Fibroblast of skin of abdomen (primary cell): ENCODE results near the gene ZNF618.

Experiments used
- DNase-seq: peaks from one replicate; pipeline ENCODE4 v3.0.0-alpha.2; 2013

The ZNF618 gene

GRCh38 chr9:114002271-114002985 lies 126.3 kb downstream of the ZNF618 start:
- DNase-seq: no peak

- no peak for DNase-seq
Observed at GRCh38 chr9:114002986-114003350, 126.9 kb downstream of the ZNF618 start.

- no peak for DNase-seq
Observed at GRCh38 chr9:114003351-114003750, 127.2 kb downstream of the ZNF618 start.

DNA sequence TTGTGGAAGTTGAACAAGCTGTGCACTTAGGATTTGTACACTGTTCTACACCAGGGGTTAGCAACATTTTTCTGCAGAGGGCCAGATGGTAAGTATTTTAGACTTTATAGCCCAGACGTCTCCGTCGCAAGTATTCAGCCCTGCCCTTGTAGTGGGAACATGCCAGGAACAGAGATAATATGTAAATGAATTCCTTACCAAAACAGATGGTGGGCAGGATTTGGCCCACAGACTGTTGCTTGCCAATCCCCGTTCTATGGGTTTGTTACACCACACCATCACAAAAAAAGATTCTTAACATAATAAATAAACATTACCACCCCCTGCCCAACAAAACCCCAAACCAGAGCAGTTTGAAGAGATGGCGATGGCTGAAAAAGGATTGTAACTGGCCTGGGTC lies 127.6 kb downstream of the ZNF618 start:
- DNase-seq: no peak

DNA sequence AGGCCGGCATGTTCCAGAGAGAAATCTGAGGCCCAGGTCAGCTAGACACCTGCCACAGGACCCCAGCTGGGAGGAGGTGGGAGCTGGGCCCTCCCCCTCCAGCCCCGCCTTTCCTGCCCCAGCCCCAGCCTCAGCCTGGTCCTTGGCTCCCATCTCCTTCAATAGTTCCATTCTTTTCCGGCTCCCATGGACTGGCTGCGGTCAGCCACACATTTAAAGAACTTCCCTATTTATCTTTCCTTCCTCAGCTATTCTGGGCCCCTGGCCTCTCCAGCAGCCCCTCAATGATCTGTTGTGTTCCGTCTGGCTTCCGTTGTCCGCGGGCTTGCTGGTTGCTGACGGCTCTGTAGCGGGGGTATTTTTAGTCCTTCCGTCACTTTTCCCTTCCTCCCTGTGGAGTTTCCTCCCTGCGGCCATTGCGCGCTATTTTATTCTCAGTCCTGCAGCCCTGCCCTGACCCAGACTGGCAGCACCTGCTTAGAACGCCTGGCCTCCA lies 128.2 kb downstream of the ZNF618 start:
- no peak for DNase-seq

DNA sequence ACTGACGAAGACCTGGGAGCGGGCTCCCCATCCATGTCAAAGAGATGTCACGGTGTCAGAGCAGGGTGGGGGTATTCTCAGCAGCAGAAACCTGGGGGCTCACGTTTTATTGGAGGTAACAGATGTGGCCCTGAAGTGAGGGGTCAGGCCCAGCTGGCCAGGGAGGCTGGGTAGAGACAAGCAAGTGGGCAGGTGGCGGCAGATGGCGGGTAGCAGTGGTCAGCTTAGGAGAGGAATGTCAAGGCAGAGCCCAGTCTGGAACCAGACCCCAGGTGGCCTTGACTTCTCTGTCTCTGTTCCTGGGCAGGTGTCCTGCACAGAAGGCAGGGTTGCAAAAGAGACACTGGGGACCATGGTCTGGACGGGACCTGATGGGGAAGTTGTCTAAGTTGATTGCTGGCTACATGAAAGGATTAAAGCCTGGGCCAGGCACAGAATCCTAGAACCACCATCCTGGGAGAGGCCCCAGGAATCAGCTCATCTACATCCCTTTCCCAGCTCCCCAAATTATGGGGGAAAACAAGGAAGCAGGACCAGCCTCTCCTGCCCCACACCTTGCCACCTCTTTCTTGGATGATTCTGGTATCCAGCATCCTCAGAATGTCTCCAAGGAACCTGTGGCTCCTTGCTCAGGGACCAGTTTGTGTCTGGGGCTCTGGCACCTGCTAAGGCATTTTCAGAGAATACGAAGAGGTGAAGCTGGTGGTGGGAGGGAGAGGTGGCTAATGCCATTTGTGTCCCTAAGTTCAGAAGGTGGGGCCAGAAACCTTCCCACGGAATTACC lies 129.5 kb downstream of the ZNF618 start:
- no peak for DNase-seq

DNA sequence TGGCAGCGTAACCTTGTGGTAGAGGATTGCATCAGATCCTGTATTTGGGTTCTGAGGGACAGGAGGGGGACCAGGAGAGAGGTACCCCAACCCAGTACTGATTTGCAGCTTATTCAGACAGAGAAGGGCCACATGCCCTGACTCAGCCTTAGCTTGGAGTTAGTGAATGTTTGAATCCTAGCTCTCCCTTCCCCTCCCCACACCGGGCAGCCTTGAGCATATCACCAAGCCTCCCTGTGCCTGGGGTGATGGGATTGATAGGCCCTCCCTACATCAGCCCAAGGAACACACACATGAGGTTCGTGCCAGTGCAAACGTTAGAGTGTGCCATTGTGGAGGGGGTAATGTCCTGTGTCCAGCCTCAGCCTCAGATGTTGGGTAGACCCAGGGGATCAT lies 130.0 kb downstream of the ZNF618 start:
- DNase-seq: no peak

GRCh38 chr9:114006931-114007691 lies 131.0 kb downstream of the ZNF618 start:
- DNase-seq: no peak

GRCh38 chr9:114007991-114008666 lies 132.0 kb downstream of the ZNF618 start:
- DNase-seq: no peak

- DNase-seq: no peak
Observed at GRCh38 chr9:114008667-114009410, 132.7 kb downstream of the ZNF618 start.

DNA sequence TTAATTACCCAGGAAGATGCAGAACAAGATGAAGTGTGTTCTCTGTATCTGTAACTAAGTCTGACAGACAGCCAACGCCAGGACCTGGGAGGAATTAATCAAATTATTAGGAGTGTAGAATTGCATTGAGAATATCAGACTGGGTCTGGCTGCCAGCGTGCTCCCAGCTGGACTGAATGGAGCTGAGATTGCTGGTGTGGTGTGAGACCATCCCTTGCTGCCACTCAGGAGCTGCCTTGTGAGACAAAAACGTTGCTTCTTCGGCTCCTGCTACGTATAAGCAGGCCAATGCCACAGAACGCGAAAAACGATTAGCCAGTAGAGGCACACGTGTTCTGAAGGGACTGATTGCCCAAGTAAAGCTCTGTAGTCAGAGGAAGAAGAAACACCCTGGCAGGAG lies 135.2 kb downstream of the ZNF618 start:
- no peak for DNase-seq

DNA sequence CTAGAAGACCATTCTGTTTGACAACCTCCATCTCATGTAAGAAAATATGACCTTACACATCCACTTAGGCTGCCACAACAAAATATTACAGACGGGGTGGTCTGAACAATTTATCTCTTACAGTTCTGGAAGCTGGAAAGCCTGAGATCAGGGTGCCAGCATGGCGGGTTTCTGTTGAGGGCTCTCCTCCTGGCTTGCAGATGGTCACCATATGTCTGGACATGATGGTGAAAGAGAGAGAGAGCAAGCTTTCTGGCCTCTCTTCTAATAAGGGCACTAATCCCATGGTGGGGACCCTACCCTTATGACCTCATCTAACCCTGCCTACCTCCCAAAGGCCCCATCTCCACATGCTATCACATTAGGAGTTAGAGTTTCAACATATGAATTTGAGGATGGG lies 136.0 kb downstream of the ZNF618 start:
- no peak for DNase-seq

DNA sequence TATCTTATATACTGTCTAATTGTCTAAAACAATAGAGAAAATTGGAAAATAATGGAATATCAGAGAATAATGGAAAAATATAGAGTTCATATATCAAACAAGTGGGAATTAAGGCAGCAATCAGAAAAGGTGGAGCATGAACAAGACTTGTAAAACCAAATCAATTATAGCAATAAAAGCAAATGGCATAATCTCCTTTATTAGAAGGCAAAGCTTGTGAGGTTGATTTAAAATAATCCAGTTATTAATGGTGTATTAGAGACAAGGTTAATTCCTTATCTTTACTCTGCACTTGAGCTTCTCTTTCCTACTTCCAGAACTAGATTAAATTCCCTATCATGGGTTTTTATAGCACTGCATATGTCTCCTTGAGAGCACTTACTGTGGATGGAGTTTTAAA lies 137.9 kb downstream of the ZNF618 start:
- no peak for DNase-seq

GRCh38 chr9:114015607-114016006 lies 139.5 kb downstream of the ZNF618 start:
- DNase-seq: no peak

- DNase-seq: no peak
Observed at GRCh38 chr9:114016101-114016500, 140.0 kb downstream of the ZNF618 start.

DNA sequence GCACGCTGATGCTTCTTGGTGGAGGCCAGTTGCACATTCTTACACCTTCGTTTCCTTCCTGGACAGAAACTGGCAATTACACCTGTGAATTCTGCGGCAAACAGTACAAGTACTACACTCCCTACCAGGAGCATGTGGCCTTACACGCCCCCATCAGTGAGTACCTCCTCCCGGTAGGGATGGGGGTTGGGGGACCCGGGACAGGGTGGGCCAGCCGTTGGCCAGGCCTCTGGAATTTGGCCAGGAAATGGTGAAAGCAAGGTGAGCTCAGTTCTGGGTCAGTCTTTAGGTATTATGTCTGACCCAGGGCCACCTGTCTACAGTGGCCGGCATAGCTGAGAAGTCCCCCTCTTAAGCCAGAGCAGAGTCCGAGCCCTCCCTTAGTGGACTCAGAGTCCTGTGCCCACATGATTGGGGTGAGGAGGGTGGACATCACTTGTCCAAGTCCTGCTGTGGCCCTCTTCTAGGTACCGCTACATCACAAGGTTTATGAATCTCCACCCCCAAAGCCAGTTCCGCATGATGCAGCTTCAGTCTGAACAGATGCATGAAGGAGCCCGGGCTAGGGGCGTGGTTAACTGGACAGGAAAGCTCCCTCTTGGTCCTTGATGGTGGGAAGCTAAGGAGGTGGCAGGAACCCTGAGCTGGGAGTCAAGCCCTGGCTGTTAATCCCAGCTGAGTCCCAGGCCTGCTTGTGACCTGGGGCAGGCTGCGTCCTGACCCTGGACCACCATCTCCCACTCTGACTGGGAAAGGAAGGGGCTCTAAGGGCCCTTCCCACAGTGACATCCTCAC lies 140.7 kb downstream of the ZNF618 start:
- no peak for DNase-seq

DNA sequence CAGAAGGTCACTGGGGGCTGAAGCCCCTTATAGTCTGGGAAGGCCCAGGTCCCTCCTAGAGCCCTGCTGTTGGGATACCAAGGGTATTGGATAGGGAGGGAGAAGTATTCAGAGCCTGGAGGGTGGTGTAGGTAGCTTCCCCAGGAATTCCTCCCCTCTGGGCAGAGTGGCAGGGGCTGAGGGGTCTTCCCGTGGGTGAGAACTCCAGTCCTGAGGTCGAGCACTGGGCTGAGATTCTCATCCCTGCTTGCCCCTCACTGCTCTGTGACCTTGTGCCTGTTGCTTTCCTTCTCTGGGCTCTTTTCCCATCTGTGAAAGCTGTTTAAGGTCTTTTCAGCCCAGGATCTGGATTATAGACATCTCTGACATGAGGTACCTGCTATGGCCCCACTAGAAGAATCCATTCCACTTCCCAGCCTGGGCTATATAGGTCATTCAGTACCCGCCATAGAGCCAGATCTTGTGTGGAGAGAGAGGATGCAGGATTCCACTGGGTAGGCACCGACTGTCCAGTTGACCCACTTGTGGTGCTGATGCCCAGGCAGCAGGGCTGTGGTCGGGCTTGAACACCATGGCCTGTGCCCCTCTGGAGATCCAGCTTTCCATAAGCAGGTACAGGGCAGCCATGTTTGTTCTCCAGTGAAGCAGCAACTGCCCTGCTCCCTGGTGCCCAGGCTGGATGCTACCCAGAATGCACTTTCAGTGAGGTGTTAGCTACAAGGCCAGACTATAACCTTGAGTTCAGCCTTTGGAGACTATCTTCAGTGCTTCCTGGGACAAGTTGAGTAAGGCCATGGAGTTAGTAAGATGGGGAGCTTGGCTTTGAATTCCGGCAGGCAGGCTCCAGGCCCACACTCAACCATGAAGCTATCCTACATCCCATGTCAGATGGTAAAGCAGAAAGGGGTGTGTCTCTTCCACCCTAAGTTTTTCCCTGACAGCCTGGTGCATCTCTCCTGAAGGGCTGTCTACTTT lies 141.9 kb downstream of the ZNF618 start:
- no peak for DNase-seq

DNA sequence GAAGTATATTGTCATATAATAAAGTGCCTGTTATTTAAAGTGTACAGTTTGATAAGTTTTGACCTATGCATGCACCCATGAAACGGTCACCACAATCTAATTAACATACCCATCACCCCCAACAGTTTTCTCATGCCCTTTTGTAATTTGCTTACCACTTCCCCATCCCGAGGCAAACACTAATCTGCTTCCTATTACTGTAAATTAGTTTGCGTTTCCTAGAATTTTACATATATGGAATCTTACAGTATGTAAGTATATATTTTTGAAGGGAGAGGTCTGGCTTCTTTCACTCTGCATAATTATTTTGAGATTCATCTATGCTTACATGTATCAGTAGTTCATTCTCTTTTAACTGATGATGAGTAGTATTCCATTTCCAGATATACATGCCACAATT lies 145.5 kb downstream of the ZNF618 start:
- no peak for DNase-seq

GRCh38 chr9:114023961-114024360 lies 147.9 kb downstream of the ZNF618 start:
- DNase-seq: no peak

DNA sequence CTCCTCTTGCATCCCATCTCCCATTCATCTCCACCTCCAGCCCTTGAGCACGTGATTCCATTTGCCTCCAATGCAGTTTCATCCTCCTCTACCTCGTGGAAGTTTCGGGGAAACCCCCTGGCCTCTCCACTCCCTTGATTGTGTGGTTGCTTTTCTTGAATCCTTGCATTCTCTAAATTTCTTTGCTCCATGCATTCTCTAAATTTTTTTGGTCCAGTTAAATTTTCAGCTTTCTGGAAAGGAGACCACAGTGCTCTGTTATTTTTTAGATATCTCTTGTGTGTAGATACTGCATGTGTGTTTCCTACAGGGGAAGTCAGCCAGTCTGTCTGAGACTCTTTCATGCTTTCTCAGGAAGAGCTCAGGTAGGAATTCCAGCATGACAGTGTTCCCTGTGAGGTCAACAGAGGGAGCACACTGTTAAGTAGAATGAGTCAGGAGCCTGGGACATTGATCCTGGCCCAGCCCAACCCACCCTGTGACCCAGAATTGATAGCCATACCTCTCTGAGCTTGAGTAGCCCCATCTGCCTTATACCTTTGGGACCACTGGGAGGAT lies 149.2 kb downstream of the ZNF618 start:
- DNase-seq: peak; percentile 42
